GM18511 (cell line): ENCODE results near the gene FAM81A.

Experiments
- ATAC-seq: cut with Tn5 transposase; IDR thresholded peaks from one replicate; pipeline ENCODE4 v1.9.1; 2021; ENCODE audit warnings: mild to moderate bottlenecking, moderate library complexity; ENCODE audit not compliant: unreplicated experiment

FAM81A gene

DNA sequence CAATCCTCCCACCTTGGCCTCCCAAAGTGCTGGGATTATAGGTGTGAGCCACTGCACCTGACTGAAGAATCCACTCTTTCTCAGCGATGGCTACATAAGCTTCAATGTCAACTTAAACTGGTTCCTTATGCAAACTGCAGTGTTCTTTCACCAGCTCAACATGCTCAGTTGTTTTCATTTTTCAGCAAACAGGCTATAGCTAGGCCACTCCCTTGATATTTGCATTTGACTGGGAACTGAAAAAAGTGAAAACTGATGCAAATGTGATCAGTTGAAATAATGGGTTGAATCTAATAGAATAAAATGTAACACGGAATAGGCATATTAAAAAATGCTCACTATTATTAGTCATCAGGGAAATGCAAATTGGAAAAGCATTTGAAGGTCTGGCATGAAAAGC, 99.4 kb downstream of the FAM81A start:
- ATAC-seq: no peak

DNA sequence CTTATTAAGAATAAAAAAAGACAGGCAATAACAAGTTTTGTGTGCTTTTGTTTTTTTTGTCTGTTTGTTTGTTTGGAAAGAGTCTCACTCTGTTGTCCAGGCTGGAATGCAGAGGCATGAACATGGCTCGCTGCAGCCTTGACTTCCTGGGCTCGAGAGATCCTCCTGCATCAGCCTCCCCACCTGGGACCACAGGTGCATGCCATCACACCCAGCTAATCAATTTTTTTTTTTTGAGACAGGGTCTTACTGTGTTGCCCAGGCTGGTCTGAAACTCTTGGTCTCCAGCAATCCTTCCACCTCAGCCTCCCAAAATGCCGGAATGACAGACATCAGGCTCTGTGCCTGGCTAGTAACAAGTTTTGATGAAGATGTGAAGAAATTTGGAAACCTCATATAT, 100.5 kb downstream of the FAM81A start:
- ATAC-seq: no peak

DNA sequence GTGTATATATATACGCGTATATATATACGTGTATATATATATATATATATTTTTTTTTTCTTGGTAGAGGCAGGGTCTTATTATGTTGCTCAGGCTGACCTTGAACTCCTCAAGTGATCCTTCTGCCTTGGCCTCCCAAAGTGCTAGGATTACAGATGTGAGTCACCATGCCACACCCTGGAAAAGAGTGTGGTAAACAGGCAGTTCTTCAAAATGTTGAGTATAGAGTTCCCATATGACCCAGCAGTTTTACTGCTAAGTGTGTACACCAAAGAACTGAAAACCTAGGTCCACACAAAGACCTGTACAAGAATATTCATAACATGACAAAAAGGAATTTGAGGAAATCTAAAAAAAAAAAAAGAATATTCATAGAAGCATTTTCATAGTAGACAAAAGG, 101.8 kb downstream of the FAM81A start:
- ATAC-seq: no peak

DNA sequence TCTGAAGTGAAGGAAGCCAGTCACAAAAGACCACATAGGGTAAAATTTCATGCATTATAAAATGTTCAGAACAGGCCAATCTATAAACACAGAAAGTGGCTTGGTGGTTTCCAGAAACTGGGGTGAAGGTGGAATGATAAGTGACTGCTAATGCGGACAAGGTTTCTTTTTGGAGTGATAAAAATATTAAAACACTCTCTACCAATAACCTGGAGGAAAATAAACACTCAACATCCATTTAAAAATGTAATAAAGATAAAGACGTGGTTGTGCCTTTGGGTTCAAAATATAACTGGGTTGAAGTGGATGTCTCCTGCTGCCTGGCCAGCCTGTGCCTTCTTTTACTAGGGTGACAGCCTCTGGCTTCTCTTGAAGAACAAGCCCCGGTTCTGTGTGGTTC, 102.7 kb downstream of the FAM81A start:
- no peak for ATAC-seq

DNA sequence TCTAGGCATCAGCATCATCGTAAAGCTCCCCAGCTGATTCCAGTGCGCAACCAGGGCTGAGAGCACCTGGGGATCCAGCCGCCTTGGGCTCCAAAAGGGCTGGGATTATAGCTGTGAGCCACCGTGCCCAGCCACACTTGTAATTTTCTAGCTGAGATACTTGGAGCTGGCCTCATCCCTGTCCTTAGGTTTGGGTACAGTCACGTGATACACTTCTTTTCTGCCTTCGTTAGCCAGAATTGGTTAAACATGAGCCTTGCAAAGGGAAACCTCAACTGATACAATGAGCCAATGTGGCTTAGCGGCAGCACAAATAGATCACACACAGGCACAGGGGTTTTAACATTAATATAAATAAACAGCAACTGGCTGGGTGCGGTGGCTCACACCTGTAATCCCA, 103.8 kb downstream of the FAM81A start:
- no peak for ATAC-seq

DNA sequence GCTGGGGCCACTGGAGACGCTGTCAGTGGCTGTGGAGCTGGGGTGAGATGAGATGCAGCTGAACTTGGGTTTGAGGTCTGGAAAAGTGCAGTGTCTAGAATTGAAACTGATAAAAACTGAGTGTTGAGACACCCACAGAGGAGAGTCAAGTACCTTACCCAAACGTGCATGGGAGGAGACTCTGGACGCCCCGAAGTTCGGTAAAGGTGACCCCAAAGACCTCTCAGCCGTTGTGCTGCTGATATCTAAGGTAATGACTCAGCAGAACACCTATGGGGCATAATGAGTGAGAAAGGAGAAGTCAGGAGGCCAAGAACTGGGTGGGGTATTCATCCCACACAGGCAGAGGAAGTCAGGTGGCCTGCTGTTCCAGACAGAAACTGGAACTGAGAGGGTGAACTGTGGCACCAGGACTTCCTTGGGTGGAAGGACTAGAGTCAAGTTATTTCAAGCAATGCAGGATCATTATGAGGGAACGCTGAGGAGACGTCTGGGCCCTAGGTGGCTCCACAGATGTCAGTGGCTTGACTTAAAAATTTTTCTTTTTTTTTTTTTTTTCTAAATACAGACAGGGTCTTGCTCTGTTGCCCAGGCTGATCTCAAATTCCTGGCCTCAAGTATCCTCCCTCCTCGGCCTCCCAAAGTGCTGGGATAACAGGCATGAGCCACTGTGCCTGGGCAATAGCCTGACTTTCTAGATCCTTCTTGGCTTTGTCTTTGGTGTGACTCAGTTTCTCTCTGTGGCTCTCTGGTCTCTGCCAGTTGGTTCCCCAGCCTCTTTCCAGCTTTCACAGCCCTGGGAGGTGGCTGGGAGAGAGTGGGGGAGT, 105.9 kb downstream of the FAM81A start:
- peak; percentile 92 for ATAC-seq

DNA sequence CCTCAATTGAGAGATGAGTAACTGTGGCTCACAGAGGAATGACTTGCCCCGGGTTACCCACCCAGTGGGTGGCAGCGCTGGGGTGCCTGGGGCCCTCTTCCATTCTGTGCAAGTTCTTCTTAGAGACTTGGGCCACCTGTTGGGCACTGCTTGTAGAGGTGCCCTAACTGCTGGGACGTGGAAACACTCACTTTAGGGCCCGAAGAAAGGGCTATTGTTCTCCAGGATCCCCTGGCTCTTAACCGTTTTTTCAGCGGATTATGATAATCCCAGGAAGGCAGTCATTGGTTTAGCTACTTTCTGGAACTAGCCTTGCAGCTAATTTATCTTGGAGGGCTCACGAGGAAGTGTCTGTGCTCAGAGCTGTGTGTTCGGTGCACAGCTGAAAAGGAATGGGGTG, 107.6 kb downstream of the FAM81A start:
- ATAC-seq: no peak

DNA sequence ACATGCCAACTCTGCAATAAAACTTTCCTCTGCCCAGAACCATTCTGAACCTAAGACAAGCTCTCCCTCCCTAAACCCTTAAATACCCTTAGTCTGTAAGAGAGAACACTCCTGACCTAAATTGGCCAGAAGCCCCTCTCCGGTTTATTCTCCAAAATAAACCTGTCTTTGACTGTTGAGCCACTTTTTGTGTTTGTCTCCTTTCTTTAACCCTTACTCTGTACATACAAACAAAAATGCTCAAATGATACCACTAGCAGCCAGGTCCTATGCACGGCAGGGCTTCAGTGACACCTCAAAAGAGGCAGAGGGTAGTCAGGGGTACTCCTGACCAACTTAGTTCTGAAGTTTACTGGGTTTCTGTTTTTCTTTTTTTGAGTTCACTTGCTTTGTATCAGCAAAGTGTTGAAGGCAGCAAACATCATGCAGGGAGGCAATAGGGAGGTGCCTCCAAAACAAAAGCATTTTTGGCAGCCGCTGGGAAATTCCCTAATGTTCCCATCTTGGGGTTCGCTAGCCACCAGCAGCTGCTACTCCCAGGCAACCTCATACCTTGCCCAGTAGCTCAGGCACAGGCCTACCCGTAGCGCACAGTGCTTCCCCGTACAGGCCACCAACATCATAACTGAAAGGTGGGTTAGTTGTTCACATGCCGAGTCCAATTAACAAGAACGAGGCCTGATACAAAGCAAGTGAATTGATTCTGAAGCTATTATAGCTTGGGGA, 110.7 kb downstream of the FAM81A start:
- ATAC-seq: no peak

DNA sequence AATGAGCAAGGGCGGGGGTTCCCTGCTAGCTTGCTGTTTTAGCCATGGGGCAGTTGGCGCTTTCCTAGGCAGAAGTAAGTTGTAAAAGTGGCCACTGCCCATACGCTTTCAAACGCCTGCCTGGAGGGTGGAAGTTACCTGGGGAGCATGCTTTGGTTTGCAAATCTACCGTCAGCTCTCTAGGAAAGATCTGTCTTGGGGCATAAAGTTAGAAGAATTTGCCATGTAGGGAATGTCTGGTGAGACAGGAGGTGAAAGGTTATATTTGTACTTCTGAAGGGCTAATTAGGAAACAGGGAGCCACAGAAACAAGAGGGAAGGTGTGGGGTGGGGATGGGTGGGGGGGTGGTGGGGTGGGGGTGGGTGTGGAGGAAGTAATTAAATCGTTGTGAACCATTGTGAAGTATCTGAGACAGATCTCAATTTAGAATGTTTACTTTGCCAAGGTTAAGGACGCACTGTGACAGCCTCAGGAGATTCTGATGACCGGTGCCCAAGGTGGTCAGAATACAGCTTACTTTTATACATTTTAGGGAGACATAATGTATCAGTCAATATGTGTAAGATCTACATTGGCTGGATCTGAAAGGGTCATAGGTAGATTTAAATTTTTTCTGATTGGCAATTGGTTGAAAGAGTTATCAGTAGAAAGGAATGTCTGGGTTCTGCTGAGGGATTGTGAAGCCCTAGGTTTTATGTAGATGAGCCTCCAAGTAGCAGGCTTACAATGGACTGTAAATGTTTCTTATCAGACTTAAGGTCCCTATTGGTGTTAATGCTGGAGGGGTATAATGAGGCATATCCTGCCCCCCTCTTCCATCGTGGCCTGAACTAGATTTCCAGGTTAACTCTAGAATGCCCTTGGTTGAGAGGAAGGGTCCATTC, 111.6 kb downstream of the FAM81A start:
- ATAC-seq: no peak

DNA sequence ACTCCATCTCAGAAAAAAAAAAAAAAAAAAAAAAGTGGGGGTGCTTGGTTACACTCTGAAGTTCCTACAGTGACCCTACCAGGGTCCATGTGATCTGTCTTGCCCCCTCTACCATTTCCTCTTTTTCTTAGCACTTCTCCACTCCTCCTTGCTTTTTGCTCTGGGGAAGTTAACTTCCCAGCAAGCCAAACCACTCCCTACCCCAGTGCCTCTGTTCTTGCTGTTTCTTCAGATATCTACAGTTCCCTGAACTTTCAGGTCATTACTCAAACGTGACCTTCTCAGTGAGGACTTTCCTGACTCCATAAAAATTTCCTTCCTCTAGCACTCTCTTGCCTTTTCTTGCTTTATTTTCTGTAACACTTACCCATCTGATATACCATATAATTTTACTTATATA, 112.5 kb downstream of the FAM81A start:
- no peak for ATAC-seq

DNA sequence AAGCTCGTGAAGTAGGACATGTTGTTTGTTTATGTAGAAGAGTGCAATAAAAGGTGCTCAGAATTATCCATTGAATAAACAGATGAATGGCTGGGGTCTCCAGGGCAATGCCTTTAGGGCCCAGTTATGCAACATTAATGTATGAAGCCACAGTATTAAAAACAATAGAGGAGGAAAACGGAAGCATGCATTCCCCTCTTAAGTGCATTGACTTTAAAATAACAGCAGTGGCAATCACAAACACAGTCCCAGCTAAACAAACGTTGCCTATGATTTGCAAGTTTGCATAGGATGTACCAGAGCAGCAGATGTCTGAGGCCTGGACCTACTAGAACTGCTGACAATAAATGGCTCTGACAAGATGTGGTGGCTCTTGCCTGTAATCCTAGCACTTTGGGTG, 113.0 kb downstream of the FAM81A start:
- ATAC-seq: no peak

DNA sequence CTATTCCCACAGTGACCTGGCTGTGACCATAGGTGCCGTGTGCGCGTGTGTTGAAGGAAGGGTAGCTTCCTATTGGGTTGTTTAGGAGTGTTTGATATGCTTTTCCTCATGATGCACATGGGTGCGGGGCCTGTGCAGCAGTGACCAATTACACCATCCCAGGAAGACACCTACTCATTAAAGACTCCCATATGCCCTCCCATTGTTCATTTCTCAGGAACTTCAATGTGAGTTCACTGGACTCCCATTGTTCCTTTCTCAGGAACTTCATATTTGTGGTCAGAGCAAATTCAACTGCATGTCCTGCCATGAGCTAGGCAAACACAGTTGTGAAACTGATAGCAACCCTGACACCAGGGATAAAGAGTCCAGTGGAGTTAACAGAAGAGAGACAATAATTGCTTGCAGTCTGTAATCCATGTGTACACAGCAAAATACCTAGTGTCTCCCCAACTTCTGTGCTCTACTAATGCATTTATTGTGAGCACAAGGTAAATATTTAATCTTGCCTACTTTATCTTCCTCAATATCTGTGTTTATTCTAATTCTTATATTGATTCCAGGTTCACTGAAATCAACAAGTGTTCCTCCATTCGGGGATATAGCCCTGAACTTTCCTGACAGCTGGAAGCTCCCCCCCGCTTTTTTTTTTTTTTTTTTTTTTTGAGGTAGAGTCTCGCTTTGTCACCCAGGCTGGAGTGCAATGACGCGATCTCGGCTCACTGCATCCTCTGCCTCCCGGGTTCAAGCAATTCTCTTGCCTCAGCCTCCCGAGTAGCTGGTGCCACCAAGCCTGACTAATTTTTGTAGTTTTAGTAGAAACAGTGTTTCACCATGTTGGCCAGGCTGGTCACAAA, 116.1 kb downstream of the FAM81A start:
- no peak for ATAC-seq

DNA sequence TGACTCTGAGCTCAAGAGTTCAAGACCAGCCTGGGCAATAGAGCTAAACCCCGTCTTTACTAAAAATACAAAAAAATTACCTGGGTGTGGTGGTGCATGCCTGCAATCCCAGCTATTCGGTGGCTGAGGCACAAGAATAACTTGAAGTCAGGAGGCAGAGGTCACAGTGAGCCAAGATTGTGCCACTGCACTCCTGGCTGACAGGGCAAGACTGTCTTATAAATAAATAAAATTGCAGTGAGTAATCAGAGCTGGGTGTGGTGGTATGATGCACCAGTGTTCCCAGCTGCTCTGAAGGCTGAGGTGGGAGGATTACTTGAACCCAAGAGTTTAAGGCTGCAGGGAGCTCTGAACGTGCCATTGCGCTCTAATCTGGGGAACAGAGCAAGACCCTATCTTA, 117.7 kb downstream of the FAM81A start:
- ATAC-seq: no peak

DNA sequence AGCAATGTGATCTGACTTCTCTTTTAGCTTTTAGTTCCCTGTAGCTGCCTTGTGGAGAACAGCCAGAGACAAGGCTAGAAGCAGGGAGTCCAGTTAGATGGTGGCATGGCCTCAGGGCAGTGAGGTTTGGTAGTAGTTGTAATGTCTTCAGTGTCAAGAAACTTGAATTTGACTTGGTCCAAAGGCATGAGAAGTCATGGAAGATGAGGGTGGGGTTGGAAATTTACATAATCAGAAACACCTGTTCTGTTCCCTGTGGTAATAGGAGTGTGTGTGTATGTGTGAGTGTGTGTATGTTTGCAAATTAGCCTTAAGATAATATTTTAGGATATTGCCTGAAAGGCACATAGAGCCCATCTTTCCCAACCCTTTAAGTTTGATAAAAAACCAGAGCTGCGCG, 118.4 kb downstream of the FAM81A start:
- no peak for ATAC-seq

DNA sequence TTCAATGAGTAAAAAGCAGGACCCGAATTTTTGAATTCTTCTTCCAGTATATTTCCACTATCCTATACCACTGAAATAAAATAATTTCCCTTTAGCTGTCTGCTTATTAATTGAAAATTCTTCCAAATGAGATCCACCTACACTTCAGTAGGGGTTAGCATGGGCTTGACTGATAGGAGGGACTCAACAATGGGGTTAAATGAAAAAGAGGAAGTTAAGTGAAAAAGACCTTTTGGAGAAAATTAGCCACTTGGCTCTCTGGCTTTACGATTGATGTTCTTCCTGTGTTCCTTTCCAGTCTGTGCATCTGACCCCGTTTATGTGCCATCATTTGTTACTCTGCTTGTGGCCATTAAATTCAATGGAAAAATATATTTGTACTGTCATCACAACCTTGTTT, 119.6 kb downstream of the FAM81A start:
- ATAC-seq: no peak

DNA sequence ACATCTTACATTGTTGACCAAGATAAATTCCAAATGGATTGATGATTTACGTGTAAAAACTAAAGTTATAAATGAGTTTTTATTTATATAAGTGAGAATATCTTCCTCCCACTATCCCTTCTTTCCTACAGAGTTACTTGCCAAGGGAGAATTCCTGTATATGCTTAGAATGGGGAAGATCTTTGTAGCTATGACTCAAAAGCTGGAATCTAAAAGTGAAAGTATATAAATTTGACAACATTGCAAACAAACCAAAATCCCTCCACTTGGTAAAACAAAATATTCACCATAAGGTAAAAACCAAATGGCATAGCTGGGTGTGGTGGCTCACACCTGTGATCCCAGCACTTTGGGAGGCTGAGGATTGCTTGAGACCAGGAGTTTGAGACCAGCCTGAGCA, 120.9 kb downstream of the FAM81A start:
- no peak for ATAC-seq

DNA sequence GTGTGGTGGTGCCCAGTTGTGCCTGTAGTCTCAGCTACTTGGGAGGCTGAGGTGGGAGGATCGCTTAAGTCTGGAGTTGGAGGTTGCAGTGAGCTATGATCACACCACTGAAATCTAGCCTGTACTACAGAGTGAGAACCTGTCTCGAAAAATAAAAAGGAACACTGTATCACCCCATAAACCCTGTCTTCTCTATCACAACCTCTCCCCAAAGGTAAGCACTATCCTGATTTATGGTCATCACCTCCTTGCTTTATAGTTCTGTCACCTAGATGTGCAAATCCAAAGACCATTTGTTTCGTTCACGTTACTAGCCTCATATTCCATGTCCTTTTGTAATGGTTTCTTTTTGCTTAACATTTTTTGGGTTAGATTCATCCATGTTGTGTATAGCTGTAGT, 123.6 kb downstream of the FAM81A start:
- ATAC-seq: no peak

DNA sequence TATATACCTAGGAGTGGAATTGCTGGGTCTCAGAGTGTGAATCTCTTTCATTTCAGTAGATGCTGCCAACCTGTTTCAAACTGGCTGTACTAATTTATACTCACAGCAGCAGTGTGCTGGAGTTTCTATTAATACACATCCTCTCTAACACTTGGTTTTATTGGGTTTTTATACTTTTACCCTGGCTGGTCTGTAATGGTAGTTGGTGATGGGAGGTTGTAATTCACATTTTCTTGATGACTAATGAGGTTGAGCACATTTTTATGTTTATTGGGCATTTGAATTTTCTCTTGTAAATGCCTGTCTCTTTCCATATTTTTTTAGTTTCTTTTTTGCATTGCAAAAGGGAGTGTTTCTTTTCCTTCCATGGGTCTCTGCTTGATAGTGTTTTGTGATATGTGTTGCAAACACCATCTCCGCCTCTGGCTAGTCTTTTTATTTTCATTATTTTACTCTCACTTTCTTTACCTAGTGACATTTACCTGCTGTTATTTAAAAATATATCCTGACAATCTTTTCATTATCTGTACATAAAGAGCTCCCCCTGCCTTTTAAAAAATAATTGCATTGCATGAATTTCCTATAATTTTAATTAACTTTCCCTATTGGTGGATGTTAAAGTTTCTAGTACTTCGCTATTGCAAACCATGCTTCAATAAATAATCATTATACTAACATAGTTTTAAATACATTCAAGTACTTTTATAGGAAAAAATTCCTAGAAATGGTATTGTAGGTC, 124.6 kb downstream of the FAM81A start:
- no peak for ATAC-seq

DNA sequence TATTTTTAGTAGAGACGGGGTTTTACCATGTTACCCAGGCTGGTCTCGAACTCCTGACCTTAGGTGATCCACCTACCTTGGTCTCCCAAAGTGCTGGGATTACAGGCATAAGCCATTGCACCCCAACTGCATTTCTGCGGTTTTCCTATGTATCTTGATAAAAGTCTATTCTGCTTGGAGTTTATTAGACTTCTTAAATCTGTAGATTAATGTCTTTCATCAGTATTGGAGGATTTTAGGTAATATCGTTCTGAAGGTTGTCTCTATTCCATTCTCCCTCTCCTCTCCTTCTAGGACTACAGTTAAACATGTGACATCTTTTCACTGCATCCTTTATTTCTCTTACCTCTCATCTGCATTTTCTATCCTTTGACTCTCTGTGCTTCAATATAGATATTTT, 127.3 kb downstream of the FAM81A start:
- ATAC-seq: no peak

DNA sequence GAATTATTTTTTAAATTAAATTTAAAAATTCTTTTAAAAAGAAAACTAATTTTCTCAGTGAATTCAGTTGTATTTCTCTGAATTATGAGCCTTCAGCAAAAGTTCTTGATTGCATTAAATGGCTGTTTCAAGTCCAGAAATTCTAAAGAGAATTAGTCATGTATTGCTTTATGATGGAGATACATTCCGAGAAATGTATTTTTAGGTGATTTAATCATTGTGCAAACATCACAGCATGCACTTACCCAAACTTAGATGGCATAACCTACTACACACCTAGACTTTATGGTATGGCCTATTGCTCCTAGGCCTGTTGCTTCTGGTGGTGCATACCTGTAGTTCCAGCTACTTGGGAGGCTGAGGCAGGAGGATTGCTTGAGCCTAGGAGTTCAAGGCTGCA, 129.3 kb downstream of the FAM81A start:
- no peak for ATAC-seq
